GM04503 (cell line): ENCODE data around the gene TMEM198.

ENCODE experiments used
- DNase-seq: peaks from one replicate; pipeline ENCODE4 v3.0.0-alpha.2; 2012; ENCODE audit warnings: low read depth

TMEM198 gene

DNA sequence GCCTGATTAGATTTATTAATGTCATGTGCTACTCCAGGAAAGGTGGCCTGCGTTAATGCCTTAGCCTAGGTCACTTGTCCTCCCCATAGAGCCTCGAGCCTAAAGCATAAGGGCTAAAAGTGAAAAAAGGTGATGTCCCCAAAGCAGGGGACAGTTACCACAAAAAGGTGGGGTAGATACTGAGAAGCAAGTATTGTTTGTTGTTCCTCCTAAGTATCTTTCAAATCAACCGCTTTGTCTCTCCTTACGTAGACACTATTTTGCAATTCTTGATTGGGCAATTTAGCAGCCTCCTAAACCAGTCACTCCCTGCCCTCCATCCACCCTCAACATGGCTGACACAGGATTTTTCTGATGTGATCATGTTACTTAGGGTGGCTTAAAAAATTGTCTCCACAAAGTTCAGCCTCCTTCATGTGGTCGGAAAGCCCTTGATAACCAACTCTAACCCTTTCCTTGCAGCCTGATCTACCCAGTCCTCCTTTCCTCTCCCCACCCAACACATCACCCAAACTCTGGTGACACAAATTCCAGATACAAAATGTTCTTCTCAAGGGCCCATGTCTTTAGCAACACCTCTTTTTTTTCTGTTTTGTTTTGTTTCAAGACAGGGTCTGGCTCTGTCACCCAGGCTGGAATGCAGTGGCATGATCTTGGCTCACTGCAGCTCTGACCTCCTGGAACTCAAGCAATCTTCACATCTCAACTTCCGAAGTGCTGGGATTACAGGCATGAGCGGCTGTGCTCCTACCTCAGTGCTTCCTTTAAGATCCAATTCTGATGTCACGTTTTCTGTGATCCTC, 35.2 kb downstream of the TMEM198 start:
- DNase-seq = no peak

DNA sequence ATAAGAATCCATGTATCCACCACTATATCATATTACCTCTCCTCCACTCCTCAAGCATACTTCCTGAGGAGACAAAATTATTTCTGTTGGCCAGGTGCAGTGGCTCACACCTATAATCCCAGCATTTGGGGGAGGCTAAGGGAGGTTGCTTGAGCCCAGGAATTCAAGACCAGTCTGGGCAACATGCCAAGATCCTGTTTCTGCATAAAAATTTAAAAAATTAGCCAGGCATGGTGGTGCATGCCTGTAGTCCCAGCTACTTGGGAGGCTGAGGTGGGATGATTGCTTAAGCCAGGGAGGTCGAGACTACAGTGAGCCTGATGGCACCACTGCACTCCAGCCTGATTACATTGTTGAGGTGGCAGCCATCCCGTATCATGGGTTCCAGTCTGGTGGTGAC, 37.5 kb downstream of the TMEM198 start:
- DNase-seq = no peak

DNA sequence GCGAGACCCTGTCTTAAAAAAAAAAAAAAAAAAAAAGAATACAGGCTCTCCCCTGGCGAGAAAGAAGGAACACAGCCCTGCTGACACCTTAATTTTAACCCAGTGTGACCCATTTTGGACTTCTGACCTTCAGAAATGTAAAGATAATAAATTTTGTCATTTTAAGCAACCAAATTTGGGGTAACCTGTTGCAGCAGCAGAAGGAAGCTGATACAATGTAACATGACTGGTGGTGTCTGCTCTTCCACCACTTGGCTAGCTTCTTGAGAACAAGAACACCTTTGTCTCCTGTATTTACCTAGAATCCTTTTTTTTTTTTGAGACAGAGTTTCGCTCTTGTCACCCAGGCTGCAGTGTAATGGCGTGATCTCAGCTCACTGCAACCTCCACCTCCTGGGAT, 47.3 kb downstream of the TMEM198 start:
- no peak for DNase-seq

DNA sequence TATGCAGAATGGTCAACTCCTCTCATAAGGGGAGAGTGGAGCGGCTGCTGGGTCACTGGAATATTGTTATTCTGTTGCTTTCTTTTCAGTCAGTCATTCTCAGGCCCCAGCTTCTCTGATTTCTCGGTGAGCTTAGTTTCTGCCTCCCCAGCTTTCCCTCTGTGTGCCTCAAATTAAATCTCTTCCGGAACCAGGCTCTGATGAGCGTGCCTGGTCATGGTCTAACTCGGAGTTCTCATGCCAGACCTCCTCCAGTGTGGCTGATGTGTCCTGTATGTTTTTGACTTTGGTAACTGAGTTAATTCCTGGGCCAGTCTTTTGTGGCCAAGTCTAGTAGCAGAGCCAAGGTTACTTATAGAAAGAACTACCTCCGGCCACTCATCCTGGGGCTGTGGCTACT, 48.9 kb downstream of the TMEM198 start:
- no peak for DNase-seq

DNA sequence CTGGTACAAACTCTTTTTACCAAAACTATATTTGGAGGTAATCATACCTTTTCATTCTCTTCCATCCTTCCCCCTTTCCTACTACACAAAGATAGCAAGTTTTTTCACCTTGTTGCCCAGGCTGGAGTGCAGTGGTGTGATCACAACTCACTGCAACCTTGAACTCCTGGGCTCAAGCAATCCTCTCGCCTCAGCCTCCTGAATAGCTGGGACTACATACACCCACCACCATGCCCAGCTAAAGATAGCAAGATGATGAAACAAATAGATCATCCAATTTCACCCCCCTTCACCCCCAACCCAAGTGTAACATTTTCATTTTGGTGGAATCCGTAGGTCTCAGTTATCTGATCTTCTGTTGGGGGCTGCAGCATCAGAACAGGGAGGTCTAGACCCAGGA, 49.3 kb downstream of the TMEM198 start:
- DNase-seq = no peak

DNA sequence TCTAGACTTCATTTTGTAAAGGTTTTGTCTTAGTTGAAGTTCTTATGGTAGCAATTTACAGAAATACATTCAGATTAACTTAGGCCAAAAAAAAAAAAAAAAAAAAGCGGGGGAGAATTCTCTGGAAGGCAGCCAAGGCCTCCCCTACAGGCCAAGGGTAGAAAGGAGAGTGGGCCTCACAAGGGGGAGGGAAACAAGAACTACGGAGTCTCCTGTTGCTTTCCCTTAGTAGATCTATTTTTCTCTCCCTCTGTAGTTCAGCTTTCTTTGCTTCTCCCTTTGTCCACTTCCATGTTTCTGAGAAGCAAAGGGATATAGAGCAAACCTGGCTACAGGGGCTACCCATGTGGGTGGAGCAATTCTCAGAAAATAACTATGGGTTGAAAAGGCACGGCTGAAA, 51.4 kb downstream of the TMEM198 start:
- DNase-seq = no peak

DNA sequence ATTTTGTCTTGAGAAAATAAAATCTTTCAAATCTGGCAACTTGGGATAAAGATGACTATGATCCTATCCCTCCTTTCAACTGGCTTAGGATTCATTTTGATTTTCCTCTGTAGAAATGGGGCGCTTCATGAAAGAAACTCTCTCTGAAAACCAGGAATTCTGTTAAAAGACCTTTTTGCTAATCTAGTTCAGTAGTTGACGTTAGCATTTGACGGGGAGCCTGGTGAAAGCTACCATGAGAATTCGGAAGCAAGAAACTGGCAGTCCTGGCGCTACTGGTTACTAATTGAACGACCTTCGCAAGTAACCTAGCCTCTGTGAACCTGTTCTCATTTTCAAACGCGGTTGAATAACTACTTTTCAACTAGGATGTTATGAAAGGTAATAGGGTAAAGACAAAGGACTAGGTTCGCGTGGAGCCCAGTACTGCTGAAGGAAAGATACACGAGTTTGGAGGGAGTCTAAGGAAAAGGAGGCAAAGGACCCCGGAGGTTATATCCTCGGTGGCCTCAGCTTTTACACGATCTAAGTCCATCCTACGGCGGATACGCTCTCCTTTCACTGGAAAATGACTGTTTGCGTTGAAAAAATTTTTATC, 53.2 kb downstream of the TMEM198 start:
- no peak for DNase-seq

DNA sequence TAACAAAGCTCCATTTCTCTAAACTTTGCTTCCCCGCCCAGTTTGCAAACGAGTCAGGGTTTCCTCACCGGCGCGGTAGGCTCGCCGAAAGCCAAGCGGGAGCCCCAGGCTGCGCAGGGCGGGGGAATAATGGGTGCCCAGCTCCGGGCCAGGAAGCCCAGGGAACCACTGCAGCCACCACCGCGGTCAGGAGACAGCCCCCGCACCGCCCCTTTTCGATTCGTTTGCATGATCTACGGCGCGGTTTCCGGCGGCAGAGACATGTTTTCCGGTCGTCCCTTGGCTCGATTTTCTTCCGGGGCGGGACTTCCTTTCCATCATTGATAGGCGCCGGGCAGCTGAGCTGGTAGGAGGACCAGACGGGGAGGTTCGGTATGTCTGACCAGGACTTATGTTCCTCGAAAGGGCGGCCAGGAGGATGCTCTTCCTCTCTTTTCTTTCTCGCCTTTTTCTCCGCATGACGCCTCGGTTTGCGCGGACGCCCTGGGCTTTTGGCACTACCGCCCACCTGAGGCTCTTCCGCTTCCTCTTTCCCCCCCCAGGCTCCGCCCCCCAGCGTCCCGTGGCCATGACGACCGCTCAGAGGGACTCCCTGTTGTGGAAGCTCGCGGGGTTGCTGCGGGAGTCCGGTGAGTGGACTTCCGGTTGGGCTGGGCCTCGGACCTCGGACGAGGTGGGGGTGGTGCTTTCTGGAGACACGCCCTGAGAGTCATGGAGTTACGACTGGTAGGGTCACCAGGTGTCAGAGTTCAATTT, 53.9 kb downstream of the TMEM198 start, which contains the start of gene STK11IP:
Gene STK11IP, plus strand, starts transcription at position 306 of the 756 bp plus-strand sequence. Its CDS starts 263 bp downstream, at position 569.
- DNase-seq = peak; percentile 84

DNA sequence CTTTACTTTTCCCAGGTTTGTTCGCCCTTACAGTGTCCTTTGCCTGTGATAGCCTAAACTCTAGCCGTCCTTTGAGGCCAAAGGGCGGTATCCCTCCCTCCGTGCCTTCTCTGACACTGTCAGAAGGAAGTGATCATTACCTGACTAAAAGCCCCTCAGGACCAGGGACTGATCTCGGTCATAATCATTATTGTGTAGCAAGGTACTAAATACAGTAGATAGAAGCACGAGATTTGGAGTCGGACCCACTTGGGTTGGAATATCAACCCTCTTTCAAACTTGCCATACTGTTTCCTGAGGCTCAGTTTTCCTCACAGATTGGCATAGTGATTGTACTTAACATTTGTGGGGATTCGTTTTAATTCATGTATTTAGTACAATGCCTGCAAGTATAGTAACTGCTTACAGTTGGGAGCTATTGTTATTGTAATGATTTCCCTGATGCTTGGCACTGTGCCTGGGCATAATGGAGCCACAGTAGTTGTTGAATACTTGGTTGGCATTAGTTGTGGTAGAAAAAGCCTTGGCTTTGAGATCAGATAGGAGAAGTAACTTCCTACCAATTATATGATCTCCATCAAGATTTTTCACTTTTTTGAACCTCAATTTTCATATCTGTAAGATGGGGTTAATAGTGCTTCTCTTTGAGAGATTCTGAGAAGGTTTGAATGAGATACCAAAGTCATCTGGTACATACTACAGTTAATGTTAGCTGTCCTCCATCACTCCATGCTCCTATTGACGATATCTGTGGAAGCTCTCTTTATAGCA, 54.7 kb downstream of the TMEM198 start:
- DNase-seq = no peak
